ENCODE data around the gene TBX5.

TBX5 gene

DNA sequence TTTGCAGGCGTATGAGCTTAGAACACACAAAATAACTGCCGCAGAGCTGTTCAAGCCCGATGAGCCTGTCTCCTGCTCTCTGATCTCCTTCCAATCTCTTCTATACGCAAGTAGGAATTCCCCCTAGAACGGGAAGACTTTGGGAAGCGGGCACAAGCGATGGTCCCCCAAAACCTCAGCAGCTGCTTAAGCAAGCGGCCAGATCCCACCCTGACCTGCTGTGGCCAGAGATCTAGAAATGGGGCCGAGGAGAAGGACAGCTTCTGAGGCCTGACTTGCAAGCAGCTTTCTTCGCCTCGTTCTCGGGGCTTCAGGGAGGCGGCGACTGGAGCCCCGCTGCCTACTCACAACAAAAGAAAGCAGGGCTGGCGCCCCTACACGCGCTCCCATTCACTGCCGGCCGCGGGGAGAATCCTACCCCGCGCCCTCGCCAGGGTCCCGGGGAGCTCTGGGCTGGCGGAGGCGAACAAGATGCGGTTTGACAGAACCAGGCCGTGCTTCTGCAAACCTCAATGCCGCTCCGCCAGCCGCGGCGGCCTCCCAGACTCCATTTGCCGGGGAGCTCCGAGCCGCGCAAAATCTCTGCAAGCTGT, 922 bp downstream of the TBX5 start:
- DNase-seq: no peak

DNA sequence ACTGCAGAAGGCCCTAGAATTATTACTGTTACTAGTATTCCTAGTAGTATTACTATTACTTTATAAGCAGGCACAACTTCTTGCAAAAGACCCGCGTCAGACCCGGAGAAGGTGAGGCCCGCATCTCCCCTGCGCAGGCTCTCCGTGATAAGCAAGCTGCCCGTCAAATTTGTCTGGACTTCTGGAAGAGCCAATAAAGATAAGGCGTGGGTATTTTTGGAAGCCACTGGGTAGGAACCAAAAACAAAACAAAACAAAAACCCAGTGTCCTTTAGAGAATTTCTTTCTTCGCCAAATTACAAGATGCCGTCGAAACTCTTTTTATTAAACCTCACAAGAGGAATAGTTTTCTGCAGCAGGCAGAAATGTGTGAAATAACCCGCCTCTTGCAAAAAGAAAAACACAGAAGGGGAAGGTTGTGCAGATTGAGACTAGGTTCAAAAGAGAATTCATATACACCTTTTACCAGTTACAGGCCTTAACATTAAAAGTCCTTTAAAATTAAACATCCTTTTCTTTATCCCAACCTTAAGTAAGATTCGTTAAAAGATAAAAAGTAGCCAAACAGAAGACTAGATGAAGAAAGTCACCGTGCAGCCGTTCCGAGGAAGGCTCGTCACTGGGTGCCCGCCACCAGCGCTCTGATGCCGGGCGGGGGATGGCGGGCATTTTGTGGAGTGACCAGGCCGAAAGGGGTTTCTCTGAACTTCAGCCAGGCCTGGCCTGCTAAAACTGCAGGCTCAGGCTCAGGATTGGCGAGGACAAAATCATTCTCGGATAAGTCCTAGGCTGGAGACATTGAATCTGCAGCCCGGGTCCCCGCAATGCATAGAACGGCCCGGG, 1.6 kb downstream of the TBX5 start:
- no peak for DNase-seq

DNA sequence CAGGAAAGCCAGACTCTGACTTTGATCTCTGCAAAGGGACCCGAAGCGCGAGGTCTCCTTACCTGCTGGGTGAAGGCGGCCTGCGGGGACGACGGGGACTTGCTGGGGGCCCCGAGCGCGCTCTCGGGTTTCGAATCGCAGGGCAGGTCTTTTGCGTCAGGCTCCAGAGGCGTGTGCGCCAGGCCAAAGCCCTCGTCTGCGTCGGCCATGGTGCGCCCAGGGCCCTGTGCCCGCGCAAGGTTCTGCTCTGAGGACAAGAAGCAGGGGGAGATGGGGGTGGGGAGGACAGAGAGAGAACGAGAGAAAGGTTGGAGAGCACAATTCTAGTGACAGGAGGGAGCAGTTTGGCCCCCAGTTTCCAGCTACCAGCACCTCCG, 2.3 kb downstream of the TBX5 start:
- DNase-seq: no peak

DNA sequence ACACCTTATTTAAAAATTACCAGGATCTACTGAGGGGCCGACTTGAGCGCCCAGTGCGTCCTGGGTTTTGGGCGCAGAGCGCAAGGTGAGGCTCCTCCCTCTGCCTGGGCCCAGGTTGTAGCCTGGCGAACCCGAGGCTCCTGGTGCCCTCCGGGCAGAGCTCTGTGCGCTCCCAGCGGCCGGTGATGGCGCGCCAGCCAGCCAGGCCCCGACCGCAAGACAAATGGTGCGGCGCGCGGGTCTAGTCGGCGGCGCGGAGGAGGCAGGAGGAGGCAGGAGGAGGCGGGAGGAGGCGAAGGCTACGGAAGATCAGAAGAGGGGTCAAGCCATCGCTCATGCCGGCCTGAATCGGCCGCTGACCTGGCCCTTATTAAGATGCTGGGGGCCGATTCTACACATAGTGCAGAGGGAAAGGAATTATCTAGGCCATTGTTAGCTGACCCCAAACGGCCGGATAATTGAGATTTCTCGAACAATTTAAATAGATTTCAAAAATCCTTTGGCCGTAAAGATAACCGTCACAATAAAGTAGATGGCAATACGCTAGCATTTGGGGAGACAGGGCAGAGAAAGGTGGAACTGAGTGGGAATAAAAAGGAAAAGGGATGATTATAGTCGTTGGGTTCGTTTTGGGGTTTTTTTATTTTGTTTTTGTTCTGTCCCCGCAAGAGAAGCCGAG, 2.8 kb downstream of the TBX5 start:
- DNase-seq: no peak

DNA sequence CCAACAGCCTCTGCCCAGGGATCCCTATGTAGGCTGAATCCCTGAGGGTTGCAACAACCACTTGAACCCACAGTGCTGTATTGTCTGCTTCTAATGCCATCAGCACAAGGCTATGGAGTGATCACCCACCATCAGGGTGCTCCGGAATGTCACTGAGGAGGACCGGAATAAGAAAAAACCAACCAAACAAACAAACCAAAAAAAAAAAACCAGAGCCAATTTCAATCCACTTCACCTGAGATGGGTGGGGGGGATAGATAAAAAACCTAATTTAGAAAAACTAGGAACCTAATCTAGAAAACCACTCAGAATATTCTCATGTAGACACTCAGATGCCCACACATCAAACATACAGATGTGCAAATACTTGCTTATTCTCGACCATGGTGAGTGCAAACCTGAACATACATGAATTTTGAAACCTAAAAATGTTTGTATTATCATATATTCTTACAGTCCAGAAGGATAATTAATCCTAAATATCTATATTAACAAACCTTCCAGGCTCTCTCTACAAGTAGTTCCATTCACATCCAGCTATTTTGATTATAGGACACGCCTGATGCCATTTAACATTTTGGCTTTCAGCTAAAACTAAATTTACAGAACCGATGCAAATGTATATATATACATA, 3.7 kb downstream of the TBX5 start:
- DNase-seq: no peak

DNA sequence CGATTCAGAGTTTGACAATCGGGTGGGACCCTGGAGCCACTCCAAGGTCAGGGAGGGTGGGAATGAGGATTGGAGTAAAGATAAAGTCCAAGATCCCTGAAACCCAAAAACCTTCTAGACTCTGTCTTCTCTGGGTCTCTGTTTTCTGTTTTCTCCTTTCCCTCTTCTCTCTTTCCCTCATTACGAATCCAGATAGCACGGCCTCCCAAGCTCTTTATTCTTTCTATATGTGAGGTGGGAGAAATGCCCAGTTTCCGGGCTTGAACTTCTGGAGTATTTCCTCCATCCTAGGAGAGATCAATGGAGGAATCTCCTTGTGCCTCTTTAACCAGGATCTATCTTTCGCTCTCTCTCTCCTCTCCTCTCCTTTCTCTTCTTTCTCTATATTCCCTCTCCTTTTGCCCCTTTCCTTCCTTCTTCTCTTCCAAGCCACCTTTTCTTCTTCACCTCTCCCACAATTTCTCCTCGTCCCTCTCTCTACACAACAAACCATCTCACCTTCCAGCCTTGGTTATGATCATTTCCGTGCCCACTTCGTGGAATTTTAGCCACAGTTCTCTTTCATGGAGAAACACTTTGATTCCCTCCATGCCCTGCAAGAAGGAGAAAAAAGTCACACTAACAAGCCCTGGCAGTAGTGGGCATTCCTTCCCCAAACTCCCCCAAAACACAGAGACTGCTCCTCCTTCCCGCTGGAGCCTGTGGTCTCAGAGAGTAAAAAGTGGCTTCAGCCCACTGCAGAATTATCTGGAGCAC, 4.4 kb downstream of the TBX5 start:
- no peak for DNase-seq

DNA sequence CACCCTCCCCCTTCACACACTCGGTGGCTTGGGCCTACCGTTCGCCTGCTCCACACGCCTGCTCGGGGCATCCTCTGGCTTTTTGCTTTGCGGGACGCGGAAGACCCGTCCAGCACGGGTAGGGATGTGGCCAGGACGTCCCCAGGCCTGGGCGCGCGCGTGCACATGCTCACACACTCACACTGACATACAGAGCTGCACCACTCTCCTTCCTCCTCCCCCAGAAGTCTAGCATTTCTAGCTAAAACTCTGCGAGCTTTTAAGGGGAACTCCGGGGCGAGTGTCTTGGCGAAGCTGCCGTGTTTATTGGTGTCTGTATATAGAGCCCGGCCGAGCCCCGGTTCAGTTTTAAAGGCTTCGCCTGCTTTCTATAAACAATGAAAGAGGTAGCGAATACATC, 5.0 kb downstream of the TBX5 start:
- no peak for DNase-seq

DNA sequence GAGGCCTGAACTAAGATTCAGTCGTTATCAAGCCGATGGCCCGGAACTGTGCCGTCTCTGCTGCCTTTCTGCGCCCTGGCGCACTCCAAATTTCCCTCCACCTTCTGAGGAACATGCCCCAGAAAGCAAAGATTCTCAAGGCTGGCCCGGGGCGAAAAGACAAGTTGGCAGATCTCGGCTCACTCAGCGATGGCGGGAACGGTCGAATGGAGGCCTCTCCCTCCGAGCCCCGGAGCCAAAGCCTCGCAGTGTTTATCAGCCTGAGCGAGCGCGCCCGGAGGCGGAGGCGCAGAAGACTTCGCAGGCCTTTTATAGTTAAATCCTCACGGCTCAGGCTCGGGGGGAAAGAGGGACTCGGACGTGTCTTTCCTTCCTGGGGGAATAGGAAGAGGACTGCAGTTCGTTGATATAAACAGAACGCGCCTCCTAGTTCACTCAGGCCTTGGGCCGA, 5.6 kb downstream of the TBX5 start:
- no peak for DNase-seq

DNA sequence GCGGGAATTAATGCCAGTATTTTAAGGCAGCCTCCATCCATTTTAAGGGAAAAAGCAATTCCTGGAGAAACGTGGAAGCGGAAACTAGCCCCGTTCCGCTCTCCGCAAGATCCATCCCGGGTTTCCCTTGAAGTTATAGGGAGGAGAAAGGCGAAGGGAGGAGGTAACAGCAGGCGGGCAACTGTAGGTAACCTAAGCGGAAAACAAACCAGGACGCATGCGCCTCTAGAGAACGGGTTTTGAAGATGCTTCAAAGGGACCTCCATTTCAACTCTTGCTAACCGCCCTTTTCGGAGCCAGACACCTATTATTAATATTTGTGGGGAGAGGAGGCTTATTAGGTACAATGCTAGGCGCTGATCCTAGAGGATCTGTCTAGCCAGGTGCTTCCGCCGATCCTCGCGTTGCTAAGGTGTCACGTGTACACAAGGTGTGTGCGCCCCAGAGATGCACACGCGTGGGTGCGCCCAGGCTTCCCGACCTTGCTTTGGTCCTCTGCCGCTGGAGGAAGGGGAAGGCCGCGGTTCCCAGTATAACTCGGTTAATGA, 6.2 kb downstream of the TBX5 start:
- no peak for DNase-seq

DNA sequence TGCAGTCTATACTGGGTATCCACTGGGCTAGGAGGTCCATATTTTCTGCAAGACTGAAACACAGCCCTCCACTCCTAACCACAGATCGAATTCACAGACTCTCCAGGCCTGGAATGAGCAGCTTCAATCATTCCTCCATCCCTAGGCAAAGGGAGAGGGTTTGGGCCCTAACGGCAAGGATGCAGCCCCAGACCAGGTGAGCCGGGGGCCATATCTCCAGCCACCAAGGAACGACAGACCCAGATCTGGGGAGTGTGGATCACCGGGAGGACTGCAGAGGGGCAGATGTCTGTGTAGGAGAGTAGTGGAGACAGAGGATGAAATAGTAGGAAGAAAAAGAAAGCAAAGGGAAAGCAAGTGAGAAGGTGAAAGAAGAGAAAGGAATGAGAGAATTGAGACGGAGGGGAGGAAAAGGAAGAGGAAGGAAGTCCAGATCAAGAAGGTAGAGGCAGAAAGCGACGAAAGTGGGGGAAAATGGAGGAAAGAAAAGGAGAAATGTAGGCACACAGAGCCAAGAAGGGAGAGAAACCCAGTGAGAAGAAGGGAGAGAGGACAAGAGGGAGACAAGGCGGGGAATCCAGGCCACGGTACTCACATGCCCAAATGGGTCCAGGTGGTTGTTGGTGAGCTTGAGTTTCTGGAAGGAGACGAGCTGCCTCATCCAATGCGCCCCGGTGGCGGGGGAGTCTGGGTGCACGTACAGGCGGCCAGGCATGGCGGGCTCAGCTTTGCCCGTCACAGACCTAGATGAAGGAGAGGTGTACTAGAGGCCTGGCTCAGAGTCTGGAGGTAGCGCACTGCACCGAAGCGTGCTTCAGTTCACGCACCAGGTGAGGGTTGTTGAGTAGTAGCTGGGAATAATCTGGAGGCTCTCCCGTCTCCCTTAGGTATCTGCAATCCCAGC, 7.7 kb downstream of the TBX5 start:
- no peak for DNase-seq

DNA sequence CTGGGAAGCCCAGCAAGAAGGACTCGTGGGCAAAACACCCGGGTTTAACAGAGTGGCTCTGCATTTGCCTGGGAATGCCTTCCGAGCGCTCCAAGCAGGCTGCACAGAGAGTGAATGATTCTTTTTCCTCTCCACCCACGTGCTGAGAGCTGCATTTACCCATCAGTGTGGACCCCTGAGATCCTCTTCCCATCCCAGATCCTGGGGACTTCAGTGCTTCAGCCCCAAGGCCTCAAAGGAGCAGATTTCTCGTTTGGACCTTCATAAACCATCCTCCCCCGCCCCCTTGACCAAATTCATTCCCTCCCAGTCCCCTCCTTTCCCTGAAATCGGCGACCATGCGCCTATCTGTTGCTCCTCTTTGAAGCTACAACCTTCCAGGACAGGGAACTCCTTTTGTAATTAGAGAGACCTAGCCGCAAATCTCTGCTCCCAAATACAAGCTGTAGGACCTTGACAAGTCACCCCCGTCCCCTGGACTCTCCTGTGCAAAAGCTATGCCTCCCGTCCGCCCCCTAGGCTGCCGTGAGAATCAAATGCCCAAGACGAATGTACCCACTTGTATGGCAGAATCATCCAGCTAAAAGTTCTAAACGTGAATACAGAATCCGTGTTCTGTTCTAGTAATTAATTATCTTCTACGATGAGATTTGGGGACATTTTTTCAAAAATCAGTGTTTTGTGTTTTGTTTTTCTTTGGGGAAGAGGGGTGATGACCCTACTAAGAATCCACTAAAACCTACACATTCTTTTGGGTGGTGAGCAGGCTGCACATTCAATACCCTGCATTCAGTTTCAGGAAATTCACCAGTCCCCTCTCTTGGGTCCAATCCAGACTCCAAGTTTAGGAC, 8.8 kb downstream of the TBX5 start:
- no peak for DNase-seq

DNA sequence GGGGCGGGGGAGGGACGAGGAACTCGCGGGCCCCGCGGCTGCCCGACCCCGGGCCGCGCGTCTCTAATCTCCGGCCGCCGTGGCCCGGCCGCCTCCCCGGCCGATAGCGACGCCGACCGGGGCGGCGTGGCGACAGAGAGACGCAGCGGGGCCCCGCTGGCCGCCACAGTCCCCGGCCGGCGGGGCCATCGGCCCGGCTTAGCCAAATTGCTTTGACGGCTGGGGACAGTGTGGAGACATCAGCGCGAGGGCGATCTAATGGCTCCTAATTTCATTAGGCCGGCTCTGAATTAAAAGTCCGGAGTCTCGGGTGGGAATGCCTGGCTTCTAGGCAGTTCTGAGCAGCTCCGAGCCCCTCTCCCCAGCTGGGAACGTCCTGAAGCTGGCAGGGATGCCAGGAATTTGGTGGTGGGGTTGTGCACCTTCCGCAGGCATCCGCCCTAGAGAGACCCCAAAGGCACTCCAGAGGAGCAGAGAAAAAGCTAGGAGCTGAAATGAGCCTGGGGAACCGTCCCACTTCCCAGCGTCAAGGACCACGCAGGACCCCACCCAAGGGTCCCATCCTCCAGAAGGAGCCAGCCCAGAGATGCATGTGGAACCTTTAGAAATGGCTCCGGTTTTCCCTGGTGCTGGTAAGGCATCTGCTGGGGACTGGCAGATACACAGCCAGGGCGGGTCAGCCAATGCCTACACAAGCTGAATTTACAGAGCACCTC, 9.6 kb downstream of the TBX5 start:
- DNase-seq: no peak

DNA sequence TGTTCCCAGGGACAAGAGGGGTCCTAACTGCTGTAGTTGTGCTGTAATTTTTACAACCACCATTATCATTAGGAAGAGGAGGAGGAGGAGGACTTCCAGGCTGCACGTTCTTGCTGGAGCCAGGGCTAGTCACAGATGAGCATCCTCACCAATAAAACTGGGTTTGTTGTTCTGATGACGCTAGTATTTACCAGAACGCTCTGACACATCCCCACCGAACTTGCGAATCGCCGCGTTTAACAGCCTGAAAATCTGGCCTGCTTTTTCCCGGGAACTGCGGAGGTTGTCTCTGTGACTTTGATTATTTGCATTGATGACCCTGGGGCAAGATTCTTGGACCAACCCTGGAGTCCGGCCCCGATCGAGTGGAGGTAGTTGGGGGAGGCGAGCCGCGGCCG, 10.2 kb downstream of the TBX5 start:
- DNase-seq: no peak

DNA sequence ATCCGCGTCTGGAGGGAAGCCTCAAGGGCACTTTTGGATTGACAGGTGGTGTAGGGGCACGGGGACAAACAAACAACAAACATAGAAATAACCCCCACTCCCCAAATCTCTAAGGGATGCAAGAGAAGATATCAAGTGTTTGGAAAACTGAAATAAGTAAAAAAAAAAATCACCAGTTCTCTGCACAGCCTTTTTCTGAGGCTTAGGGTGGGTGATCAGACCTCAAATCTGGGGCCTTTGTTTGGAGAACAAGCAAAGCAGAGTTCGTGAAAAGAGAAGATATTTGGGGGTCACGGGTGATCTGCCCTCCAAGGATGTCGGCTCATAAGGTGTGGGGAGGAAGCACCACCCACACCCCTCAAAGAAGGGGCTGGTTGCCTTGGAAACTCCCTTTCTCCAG, 10.7 kb downstream of the TBX5 start:
- DNase-seq: no peak

DNA sequence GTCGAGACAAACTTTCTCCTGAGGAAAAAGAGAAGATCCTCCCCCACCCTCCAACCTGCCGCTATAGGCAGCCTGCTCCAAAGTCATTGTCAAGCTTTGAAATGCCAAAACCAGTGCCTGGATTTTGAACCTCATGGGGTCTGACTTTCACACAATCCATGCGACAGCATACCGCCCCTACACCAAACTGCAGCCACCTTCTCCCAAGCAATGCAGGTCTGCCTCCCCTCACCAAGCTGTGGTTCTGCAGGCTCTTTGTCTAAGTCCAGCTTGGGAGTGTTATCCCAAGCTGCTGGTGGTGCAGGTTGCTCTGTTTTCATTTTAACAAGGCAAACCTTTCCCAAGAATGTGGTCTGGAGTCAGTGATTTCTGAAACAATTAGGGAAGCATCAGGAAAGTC, 12.4 kb downstream of the TBX5 start:
- DNase-seq: no peak

DNA sequence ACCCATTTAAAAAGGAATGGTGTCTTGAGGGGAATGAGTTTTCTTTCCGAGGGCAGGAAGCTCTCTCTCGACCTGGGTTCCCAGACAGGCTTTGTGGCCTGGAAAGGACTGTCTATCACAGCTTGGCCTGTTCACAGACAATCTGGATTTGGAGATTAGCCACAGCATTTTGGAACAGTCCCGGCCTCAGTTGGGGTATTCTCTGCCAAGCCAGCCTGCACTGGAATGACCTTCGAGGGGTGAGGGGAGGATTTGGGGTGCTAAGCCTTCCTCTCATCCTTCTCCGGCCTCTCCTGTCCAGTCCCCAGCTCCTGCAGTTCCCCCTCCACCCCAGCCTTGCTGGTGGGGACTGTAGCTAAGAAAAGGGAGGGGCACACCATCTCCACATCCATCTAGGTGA, 13.0 kb downstream of the TBX5 start:
- DNase-seq: no peak

DNA sequence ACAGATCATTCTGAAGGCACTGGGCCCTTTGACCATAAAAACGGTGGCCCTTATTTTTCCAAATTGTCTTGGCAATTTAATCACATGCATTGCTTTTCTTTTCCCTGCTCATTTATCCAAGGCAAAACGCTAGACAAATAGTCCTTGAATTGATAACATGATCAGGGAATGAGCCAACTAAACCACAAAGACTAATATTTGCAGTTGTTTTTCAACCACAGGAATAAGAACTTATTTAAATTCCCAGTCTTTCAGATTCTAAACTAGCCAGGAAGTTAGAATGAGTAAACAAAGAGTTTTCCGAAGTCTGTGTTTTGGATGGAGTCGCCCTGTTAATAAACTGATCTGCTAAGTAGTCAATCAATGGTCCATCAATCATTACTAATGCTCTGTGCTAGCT, 14.9 kb downstream of the TBX5 start:
- no peak for DNase-seq

DNA sequence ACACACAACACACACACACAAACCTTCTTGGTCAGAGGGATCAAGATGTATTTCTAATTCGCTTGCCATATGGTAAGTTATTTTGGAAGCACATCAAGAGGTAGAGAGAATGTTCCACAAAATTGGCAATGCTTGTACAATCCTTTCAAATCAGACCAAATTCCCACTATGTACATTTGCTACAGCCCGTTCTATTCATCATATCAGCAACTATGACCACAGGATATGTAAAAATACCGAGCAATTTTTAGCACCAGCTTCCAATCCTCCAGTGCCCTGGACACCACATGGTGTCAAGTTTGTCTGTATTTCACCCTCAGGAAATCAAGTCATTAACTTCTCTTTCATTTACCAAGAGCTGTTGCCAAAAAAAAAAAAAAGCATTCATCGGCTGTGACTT, 21.2 kb downstream of the TBX5 start:
- DNase-seq: no peak

DNA sequence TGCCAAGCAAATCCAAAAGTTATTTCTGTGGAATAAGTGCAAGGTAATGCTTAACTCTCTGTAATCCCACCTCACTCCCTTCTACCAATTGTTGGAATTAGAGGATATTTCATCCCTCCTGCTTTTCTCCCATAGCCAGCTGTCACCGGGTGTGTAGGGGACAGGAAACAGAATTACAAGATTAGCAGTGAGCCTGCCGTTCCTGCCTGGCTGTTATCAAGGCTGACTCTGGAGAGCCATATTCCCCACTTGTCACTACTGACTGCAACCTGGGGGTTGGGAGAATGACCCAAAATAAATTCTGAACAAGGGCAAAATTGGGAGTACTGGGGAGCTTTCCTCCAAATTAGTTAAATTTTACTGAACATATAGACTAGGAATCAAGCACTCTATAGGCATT, 24.8 kb downstream of the TBX5 start:
- no peak for DNase-seq

DNA sequence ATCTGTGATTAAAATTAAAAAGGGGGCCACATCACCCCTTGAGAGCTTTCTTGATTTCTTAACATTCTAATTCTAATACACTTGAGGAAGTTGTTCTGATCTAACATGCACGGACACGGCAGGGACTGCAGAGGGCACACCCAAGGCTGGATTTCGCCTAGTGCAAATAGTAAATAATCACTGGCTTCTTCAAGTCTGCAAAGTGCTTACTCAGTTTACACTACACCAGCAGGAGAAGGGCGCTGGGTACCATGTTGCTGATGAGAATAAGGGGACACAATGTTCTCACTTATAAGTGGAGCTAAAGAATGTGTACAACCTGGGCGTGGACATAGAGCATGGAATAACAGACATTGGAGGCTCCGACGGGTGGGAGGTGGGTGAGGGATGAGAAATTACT, 34.2 kb downstream of the TBX5 start:
- no peak for DNase-seq

All from DMS79 (cell line).